HEK293 (cell line): ENCODE results near the gene ATP8B4.

ENCODE experiments used
- CTCF ChIA-PET: fragments of 350-600 bp; formaldehyde crosslinking; extraction: SDS; loops from one replicate; lab custom pipeline; 2021; ENCODE audit warnings: antibody characterized with exemption; lab: Yijun Ruan, JAX
- POLR2A ChIA-PET: fragments of 300-600 bp; formaldehyde crosslinking; extraction: SDS; loops from one replicate; lab custom pipeline; 2020; ENCODE audit warnings: antibody characterized with exemption, inconsistent platforms; lab: Yijun Ruan, JAX
- H3K27ac ChIP-seq: fragments of 200-500 bp; sonication (Bioruptor generic); 2 replicates; pipeline ENCODE4 v1.5.1; 2014; ENCODE audit warnings: low read depth, low read length, control low read depth, inconsistent platforms; ENCODE audit errors: extremely low read depth
- H3K36me3 ChIP-seq, 2 experiments: fragments of 200-500 bp in 1 of 2; sonication (Bioruptor generic) in 1 of 2; 1 replicate in 1 of 2; 2 replicates in 1 of 2; pipeline ENCODE4 v1.5.1; 2014 to 2017; ENCODE audit warnings: inconsistent platforms in 2 of 2, low read length in 2 of 2; ENCODE audit not compliant: control insufficient read depth in 2 of 2, insufficient read depth in 1 of 2
- H3K4me1 ChIP-seq: fragments of 200-500 bp; sonication (Bioruptor generic); 2 replicates; pipeline ENCODE4 v1.5.1; 2014; ENCODE audit warnings: mild to moderate bottlenecking, low read length, inconsistent platforms; ENCODE audit not compliant: control insufficient read depth, insufficient read depth
- H3K4me3 ChIP-seq: 2 replicates; pipeline ENCODE4 v1.5.1; 2011; ENCODE audit warnings: low read depth, mild to moderate bottlenecking, control low read depth, low read length, moderate library complexity
- H3K9me3 ChIP-seq: fragments of 200-500 bp; sonication (Bioruptor generic); 2 replicates; pipeline ENCODE4 v1.5.1; 2014; ENCODE audit warnings: low read depth, low read length, inconsistent platforms; ENCODE audit not compliant: control insufficient read depth, insufficient read depth
- BCL11B ChIP-seq: fragments of 450-650 bp; formaldehyde crosslinking; IDR thresholded peaks from 2 replicates; pipeline ENCODE4 v1.5.1; 2016; ENCODE audit warnings: low read depth, missing biosample characterization, missing genetic modification characterization
- KLF17 ChIP-seq: fragments of 450-650 bp; formaldehyde crosslinking; IDR thresholded peaks from 2 replicates; pipeline ENCODE4 v1.5.1; 2016; ENCODE audit warnings: missing biosample characterization, missing genetic modification characterization
- MZF1 ChIP-seq: fragments of 450-650 bp; formaldehyde crosslinking; IDR thresholded peaks from 2 replicates; pipeline ENCODE4 v1.5.1; 2017; ENCODE audit warnings: missing biosample characterization, missing genetic modification characterization, borderline replicate concordance
- PRDM6 ChIP-seq: fragments of 450-650 bp; formaldehyde crosslinking; IDR thresholded peaks from 2 replicates; pipeline ENCODE4 v1.5.1; 2017; ENCODE audit warnings: missing biosample characterization, missing genetic modification characterization
- SETDB1 ChIP-seq: IDR thresholded peaks from one replicate; pipeline ENCODE4 v1.6.1; 2017; ENCODE audit warnings: mild to moderate bottlenecking, low read length, moderate library complexity, mixed read lengths; ENCODE audit not compliant: insufficient read length
- ZNF114 ChIP-seq: fragments of 450-650 bp; formaldehyde crosslinking; IDR thresholded peaks from 2 replicates; pipeline ENCODE4 v1.5.0; 2017; ENCODE audit warnings: missing biosample characterization, missing genetic modification characterization
- ZNF140 ChIP-seq: fragments of 450-650 bp; formaldehyde crosslinking; IDR thresholded peaks from 2 replicates; pipeline ENCODE4 v1.5.1; 2016; ENCODE audit warnings: missing biosample characterization, missing genetic modification characterization
- ZNF146 ChIP-seq: fragments of 450-650 bp; formaldehyde crosslinking; IDR thresholded peaks from 2 replicates; pipeline ENCODE4 v1.5.1; 2016; ENCODE audit warnings: missing biosample characterization, missing genetic modification characterization
- ZNF148 ChIP-seq: fragments of 450-650 bp; formaldehyde crosslinking; IDR thresholded peaks from 2 replicates; pipeline ENCODE4 v1.5.0; 2017; ENCODE audit warnings: missing biosample characterization, missing genetic modification characterization, borderline replicate concordance
- ZNF394 ChIP-seq: fragments of 450-650 bp; formaldehyde crosslinking; IDR thresholded peaks from 2 replicates; pipeline ENCODE4 v1.5.1; 2016; ENCODE audit warnings: missing biosample characterization, missing genetic modification characterization, mild to moderate bottlenecking, moderate library complexity, borderline replicate concordance
- ZNF398 ChIP-seq: fragments of 450-650 bp; formaldehyde crosslinking; IDR thresholded peaks from 2 replicates; pipeline ENCODE4 v1.5.1; 2017; ENCODE audit warnings: missing biosample characterization, missing genetic modification characterization
- ZNF433 ChIP-seq: fragments of 450-650 bp; formaldehyde crosslinking; IDR thresholded peaks from 2 replicates; pipeline ENCODE4 v1.5.1; 2016; ENCODE audit warnings: missing biosample characterization, missing genetic modification characterization, low read depth
- ZNF473 ChIP-seq: fragments of 450-650 bp; formaldehyde crosslinking; IDR thresholded peaks from 2 replicates; pipeline ENCODE4 v1.5.1; 2017; ENCODE audit warnings: missing biosample characterization, missing genetic modification characterization
- ZNF548 ChIP-seq: fragments of 450-650 bp; formaldehyde crosslinking; IDR thresholded peaks from 2 replicates; pipeline ENCODE4 v1.5.1; 2016; ENCODE audit warnings: missing biosample characterization, missing genetic modification characterization
- ZNF610 ChIP-seq: fragments of 450-650 bp; formaldehyde crosslinking; IDR thresholded peaks from 2 replicates; pipeline ENCODE4 v1.5.1; 2016; ENCODE audit warnings: missing biosample characterization, missing genetic modification characterization, borderline replicate concordance
- ZNF621 ChIP-seq: fragments of 450-650 bp; formaldehyde crosslinking; IDR thresholded peaks from 2 replicates; pipeline ENCODE4 v1.5.1; 2017; ENCODE audit warnings: missing biosample characterization, missing genetic modification characterization
- ZNF626 ChIP-seq: fragments of 450-650 bp; sonication (Bioruptor Pico); formaldehyde crosslinking; IDR thresholded peaks from 2 replicates; pipeline ENCODE4 v1.5.1; 2018; ENCODE audit warnings: missing biosample characterization, missing genetic modification characterization, inconsistent platforms
- ZNF629 ChIP-seq: fragments of 450-650 bp; formaldehyde crosslinking; IDR thresholded peaks from 2 replicates; pipeline ENCODE4 v1.5.1; 2017; ENCODE audit warnings: missing biosample characterization, missing genetic modification characterization
- ZNF785 ChIP-seq: fragments of 450-650 bp; formaldehyde crosslinking; IDR thresholded peaks from 2 replicates; pipeline ENCODE4 v1.5.1; 2016; ENCODE audit warnings: missing biosample characterization, missing genetic modification characterization
- ZNF792 ChIP-seq: fragments of 450-650 bp; formaldehyde crosslinking; IDR thresholded peaks from 2 replicates; pipeline ENCODE4 v1.5.1; 2016; ENCODE audit warnings: missing biosample characterization, missing genetic modification characterization
- ZSCAN30 ChIP-seq: fragments of 450-650 bp; IDR thresholded peaks from 2 replicates; pipeline ENCODE4 v1.5.1; 2018; ENCODE audit warnings: missing biosample characterization, mild to moderate bottlenecking, missing genetic modification characterization, moderate library complexity

ATP8B4 gene

GRCh38 chr15:49964551-49964950 is 154.5 kb downstream of the ATP8B4 start:
- no peak for TF ChIP-seq KLF17 (tag by site-specific recombination)
- TF ChIP-seq ZNF610: no peak
- no peak for TF ChIP-seq BCL11B
- TF ChIP-seq SETDB1: no peak
- no peak for TF ChIP-seq MZF1 (tag by site-specific recombination)
- TF ChIP-seq ZNF629 (tag by site-specific recombination): no peak
- no peaks in the 10 kb centered on the region for H3K36me3 ChIP-seq
- no peaks in the 10 kb centered on the region for H3K4me1 ChIP-seq
- ChIA-PET POLR2A (no interaction called here), CTCF (no interaction called here)
- H3K4me3 ChIP-seq: no peak overlapping the region
- no peaks in the 10 kb centered on the region for H3K9me3 ChIP-seq
- H3K27ac ChIP-seq: no peak overlapping the region

- Histone ChIP-seq H3K27ac (no peak overlapping the region), H3K36me3 (no peaks in the 10 kb centered on the region), H3K4me3 (no peak overlapping the region), H3K9me3 (no peaks in the 10 kb centered on the region), H3K4me1 (no peaks in the 10 kb centered on the region)
- no peak for TF ChIP-seq ZNF473 (tag by site-specific recombination)
- TF ChIP-seq ZSCAN30 (tag by site-specific recombination): no peak
- TF ChIP-seq ZNF140 (tag by site-specific recombination): no peak
- TF ChIP-seq ZNF146: no peak
- no peak for TF ChIP-seq ZNF626 (tag by site-specific recombination)
- no peak for TF ChIP-seq ZNF433
- TF ChIP-seq ZNF792 (tag by site-specific recombination): no peak
- no peak for TF ChIP-seq ZNF114 (tag by site-specific recombination)
- TF ChIP-seq PRDM6 (tag by site-specific recombination): no peak
- no peak for TF ChIP-seq ZNF621 (tag by site-specific recombination)
- TF ChIP-seq ZNF148 (tag by site-specific recombination): no peak
- TF ChIP-seq ZNF548 (tag by site-specific recombination): no peak
- TF ChIP-seq ZNF394 (tag by site-specific recombination): no peak
- no peak for TF ChIP-seq ZNF398
- TF ChIP-seq ZNF785: no peak
- ChIA-PET CTCF (no interaction called here), POLR2A (no interaction called here)
These were observed 155.0 kb downstream of the ATP8B4 start for GRCh38 chr15:49964061-49964460.
